DOHH2 (cell line): ENCODE measurements around the gene RCOR1.

ENCODE experiments used
- H3F3A ChIP-seq: fragments of 200-600 bp; sonication (generic), shearing (Covaris generic); 2 replicates; pipeline ENCODE4 v1.6.0; 2016; ENCODE audit warnings: antibody characterized with exemption, mild to moderate bottlenecking; ENCODE audit not compliant: control insufficient read depth, insufficient read depth
- H3K27ac ChIP-seq: fragments of 200-600 bp; sonication (generic); 2 replicates; pipeline ENCODE4 v1.5.1; 2014; ENCODE audit warnings: low read depth, mild to moderate bottlenecking, low read length, moderate library complexity
- H3K27me3 ChIP-seq: fragments of 200-600 bp; sonication (generic); 2 replicates; pipeline ENCODE4 v1.6.1; 2014; ENCODE audit warnings: mild to moderate bottlenecking, low read length, mixed read lengths; ENCODE audit not compliant: control insufficient read depth
- H3K36me3 ChIP-seq: fragments of 200-600 bp; sonication (generic); 2 replicates; pipeline ENCODE4 v1.6.1; 2014; ENCODE audit warnings: mild to moderate bottlenecking, low read length, moderate library complexity, mixed read lengths; ENCODE audit not compliant: control insufficient read depth
- H3K4me1 ChIP-seq: fragments of 200-600 bp; sonication (generic); 2 replicates; pipeline ENCODE4 v1.6.1; 2014; ENCODE audit warnings: mild to moderate bottlenecking, low read length, mixed read lengths; ENCODE audit not compliant: control insufficient read depth
- H3K4me2 ChIP-seq: fragments of 200-600 bp; sonication (generic); 2 replicates; pipeline ENCODE4 v1.6.0; 2014; ENCODE audit warnings: mild to moderate bottlenecking, low read length, moderate library complexity
- H3K4me3 ChIP-seq: fragments of 200-600 bp; sonication (generic); 2 replicates; pipeline ENCODE4 v1.5.1; 2014; ENCODE audit warnings: mild to moderate bottlenecking, low read length, mixed read lengths
- H3K79me2 ChIP-seq: fragments of 200-600 bp; sonication (generic); 2 replicates; pipeline ENCODE4 v1.6.1; 2014; ENCODE audit warnings: mild to moderate bottlenecking, low read length, mixed read lengths; ENCODE audit not compliant: control insufficient read depth
- H3K9me2 ChIP-seq: fragments of 200-600 bp; sonication (generic); replicated peaks from 2 replicates; pipeline ENCODE4 v1.6.1; 2014; ENCODE audit warnings: mild to moderate bottlenecking, low read length, mixed read lengths; ENCODE audit not compliant: control insufficient read depth
- H3K9me3 ChIP-seq: fragments of 200-600 bp; sonication (generic); 2 replicates; pipeline ENCODE4 v1.6.1; 2014; ENCODE audit warnings: antibody characterized with exemption, low read length, mixed read lengths; ENCODE audit not compliant: control insufficient read depth, insufficient read depth
- H4K20me1 ChIP-seq: fragments of 200-600 bp; sonication (generic); 2 replicates; pipeline ENCODE4 v1.6.0; 2014; ENCODE audit warnings: low read depth, mild to moderate bottlenecking, antibody characterized with exemption, low read length, moderate library complexity; ENCODE audit not compliant: control insufficient read depth, insufficient read depth
- EZH2phosphoT487 ChIP-seq: fragments of 200-600 bp; sonication (generic); IDR thresholded peaks from 2 replicates; pipeline ENCODE4 v1.6.1; 2017; ENCODE audit warnings: borderline replicate concordance, mild to moderate bottlenecking, antibody characterized with exemption, low read length, moderate library complexity, mixed read lengths
- TF ChIP-seq, protein P1 (sequence below): fragments of 200-600 bp; sonication (generic); IDR thresholded peaks from one replicate; pipeline ENCODE4 v1.5.1; 2014; ENCODE audit warnings: antibody characterized with exemption, mild to moderate bottlenecking, low read depth, low read length; ENCODE audit not compliant: poor library complexity, severe bottlenecking

RCOR1 gene

DNA sequence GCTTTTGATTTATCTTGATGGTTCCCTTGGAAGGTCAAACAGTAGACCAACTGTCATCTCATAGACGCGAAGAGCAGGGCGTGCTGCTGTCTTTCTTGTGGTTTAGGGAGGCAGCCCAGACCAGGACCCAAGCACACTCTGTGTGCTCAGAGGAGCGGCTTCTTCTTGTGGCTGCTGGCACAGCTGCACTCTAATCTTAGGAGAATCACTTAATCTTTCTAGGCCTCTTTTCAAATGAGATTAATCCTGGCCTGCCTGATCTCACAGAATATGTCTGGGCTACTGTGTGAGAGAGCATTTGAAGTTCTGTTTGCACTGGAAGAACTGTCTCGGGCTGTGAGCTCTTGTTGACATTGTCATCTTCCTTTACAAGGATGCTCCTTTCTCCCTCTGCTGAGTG, 124.8 kb downstream of the RCOR1 start:
- no peaks in the 10 kb centered on the region for H3K9me3 ChIP-seq
- H3F3A ChIP-seq: no peaks in the 10 kb centered on the region
- no peak overlapping the region for H3K4me3 ChIP-seq
- H4K20me1 ChIP-seq: no peaks in the 10 kb centered on the region
- H3K27me3 ChIP-seq: no peaks in the 10 kb centered on the region
- peaks cover 68% of the 10 kb centered on the region for H3K36me3 ChIP-seq
- no peaks in the 10 kb centered on the region for H3K9me2 ChIP-seq
- H3K4me1 ChIP-seq: no peaks in the 10 kb centered on the region
- peaks cover 9% of the 10 kb centered on the region; the same call in 1 of the 2 replicates for H3K79me2 ChIP-seq
- no peak overlapping the region for H3K27ac ChIP-seq
- TF ChIP-seq, protein P1, sequence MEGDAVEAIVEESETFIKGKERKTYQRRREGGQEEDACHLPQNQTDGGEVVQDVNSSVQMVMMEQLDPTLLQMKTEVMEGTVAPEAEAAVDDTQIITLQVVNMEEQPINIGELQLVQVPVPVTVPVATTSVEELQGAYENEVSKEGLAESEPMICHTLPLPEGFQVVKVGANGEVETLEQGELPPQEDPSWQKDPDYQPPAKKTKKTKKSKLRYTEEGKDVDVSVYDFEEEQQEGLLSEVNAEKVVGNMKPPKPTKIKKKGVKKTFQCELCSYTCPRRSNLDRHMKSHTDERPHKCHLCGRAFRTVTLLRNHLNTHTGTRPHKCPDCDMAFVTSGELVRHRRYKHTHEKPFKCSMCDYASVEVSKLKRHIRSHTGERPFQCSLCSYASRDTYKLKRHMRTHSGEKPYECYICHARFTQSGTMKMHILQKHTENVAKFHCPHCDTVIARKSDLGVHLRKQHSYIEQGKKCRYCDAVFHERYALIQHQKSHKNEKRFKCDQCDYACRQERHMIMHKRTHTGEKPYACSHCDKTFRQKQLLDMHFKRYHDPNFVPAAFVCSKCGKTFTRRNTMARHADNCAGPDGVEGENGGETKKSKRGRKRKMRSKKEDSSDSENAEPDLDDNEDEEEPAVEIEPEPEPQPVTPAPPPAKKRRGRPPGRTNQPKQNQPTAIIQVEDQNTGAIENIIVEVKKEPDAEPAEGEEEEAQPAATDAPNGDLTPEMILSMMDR: no peak
- TF ChIP-seq EZH2phosphoT487: no peak
- H3K4me2 ChIP-seq: no peak overlapping the region

DNA sequence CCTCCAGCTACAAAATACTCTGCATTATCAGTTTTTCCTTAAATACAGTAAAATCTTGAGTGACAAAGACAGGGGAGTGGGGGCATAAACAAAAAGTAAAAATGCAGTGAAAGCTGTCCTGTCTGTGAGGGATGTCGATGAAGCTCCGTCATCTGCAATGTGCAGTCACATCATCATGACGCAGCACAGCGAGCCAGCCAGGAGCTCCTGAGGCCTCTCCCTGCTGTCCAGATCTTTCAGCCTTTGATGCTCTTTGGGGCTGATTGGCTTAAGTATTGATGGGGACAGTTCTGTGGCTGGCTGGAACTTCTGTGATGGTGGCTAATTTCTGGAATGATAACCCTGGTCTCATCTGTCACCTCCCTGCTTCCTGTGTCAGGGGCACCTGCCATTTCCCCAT, 130.2 kb downstream of the RCOR1 start:
- Histone ChIP-seq H4K20me1 (no peaks in the 10 kb centered on the region), H3K36me3 (peaks cover 82% of the 10 kb centered on the region), H3K9me3 (no peaks in the 10 kb centered on the region), H3K4me2 (no peak overlapping the region), H3K79me2 (peaks cover 5% of the 10 kb centered on the region; the same call in 1 of the 2 replicates), H3K4me1 (no peaks in the 10 kb centered on the region), H3F3A (no peaks in the 10 kb centered on the region), H3K9me2 (no peaks in the 10 kb centered on the region), H3K27ac (no peak overlapping the region), H3K27me3 (no peaks in the 10 kb centered on the region), H3K4me3 (no peak overlapping the region)
- TF ChIP-seq, protein P1: no peak
- TF ChIP-seq EZH2phosphoT487: no peak

DNA sequence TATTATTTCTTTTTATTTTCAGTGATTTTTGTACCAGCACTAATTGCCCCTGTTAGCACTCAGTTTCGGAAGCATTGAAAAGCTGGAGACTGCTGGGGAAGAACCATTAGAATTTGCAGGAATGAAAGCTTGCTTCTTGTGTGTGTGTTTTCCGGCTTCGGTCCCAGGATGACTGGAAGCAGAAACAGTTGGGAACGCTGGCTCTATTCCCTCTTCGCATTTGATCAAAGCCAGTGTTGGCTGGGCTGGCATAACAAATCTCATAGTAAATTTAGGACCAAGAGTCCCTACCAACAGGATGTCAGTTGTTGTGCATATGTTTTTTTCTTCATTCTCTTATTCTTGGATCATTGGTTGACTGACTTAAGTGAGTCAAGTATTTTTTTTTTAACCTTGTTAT, 131.2 kb downstream of the RCOR1 start:
- Histone ChIP-seq H3K9me2 (no peaks in the 10 kb centered on the region), H3K4me1 (no peaks in the 10 kb centered on the region), H3K4me3 (no peak overlapping the region), H3K27ac (no peak overlapping the region), H3K36me3 (peaks cover 84% of the 10 kb centered on the region), H3K27me3 (no peaks in the 10 kb centered on the region), H3K79me2 (no peaks in the 10 kb centered on the region), H3K4me2 (no peak overlapping the region), H3F3A (no peaks in the 10 kb centered on the region), H3K9me3 (no peaks in the 10 kb centered on the region), H4K20me1 (no peaks in the 10 kb centered on the region)
- TF ChIP-seq, protein P1: no peak
- no peak for TF ChIP-seq EZH2phosphoT487
